ENCODE measurements around the gene MACF1.

MACF1 gene

DNA sequence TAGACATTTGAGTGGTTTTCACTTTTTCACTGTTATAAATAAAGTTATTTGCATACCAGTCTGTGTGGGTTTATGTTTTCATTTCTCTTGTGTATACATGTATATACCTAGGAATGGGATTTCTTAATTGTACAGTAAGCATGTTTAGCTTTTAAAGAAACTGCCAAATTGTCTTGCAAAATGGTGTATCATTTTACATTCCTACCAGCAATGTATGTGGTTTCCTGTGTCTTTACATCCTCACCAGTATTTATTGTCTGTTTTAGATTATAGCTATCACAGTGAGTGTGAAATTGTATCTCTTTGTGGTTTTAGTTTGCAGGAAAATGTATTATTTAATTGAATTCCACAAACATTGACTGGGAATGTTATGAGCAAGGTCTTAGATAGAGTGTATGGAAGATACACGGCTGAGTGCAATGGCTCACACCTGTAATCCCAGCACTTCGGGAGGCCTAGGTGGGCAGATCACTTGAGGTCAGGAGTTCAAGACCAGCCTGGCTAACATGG, 57.3 kb downstream of the MACF1 start:
- no peak for DNase-seq (ENCODE audit: low spot score)

DNA sequence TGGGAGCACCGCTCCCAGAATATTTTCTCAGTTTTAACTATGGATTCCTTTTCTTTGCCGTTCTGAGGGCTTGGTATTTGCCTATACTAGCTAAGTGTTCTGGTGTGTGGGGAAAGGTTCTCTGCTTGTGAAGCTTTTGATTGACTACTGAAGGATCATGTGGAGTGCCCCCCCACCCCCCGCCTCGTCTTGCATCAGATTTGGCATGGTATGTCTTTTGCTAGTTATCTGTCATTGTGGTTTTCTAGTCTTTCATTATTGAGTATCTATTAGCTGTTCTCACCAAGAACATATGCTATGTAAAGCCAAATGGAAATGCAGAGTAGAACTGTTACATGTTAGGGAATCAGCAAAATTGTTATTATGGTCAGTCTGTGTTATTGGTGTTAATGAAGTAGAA, 58.3 kb downstream of the MACF1 start:
- DNase-seq (ENCODE audit: low spot score) = no peak

DNA sequence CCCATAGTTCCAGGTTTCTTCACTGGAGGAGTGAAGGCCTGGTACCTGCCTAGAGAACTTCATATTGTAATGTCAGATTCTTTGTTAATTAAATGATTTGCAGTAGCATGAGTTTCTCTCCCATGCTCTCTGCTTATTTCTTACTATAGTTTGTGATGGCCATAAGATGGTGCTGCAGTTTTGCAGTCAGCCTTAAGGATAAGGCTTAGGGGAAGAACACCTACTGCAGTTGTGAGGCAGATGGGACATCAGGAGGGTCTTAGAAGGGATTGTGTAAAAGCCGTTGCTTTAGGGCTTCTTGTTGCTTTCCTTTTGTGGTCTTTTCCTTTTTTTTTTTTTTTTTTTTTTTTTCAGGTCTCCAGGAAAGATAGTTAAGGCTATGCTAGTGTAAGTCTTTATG, 61.8 kb downstream of the MACF1 start:
- no peak for DNase-seq (ENCODE audit: low spot score)

DNA sequence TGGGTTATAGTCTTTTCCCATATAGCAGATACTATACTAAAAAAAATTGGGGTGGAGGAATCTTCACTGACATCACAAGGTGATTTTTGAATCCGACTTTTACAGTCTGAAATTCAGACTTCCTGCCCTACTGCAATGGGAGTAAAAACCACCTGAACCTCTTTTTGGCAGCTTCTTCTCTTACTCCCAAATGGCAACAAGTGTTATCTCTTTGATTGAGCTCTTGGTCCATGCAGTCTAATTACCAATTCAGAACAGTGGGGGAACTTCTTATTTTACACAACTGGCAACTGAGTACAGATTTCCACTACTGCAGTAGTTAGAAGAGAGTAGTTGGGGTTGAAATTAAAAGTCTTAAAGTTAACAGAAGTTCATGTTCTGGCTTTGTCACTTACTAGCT, 62.3 kb downstream of the MACF1 start:
- no peak for DNase-seq (ENCODE audit: low spot score)

DNA sequence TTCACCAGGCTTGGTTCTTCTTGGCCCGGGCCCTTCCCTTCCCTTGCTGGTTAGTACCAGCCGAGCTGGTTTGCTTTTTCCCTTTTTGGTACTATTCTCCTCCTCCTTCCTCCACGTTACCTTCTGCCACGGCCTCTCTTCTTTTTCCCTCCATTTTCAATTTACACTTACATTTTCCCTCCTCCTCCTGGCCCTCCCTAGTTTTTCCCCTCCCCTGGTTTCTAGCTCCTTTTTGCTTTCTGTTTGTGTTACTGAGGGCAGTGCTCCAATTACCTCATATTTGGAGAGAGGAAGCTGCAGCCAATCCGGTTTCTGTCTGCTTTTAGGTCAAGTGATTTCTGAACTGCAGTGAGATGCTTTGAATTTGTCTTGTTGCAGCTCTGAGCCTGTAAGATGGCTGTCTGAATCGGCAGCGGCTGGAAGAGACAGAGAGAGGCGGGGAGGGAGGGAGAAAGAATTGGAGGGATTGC, 63.7 kb downstream of the MACF1 start:
- DNase-seq (ENCODE audit: low spot score) = peak; percentile 30

GRCh38 chr1:39268906-39269305, 64.4 kb downstream of the MACF1 start:
- DNase-seq (ENCODE audit: low spot score) = no peak

DNA sequence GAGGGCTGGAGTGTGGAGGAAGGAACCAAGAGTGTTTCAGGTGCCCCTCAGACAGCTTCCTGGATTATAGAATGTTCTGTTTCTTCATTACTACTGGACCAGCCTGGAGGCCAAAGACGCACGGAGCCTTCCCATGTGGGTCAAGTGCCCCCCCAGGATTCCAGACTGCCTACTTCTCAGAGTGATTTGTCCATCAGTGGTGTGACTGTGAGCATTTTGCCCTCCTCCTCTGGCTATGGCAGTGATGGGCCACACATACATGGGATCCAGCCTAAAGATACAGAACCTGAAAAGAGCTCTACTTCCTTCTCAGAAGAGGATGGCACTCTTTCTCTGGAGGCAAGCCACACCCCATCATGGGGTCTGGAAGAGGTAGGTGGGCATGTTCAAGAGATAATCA, 64.9 kb downstream of the MACF1 start:
- no peak for DNase-seq (ENCODE audit: low spot score)

- no peak for DNase-seq (ENCODE audit: low spot score)
These were observed 65.4 kb downstream of the MACF1 start for GRCh38 chr1:39269791-39270342.

DNA sequence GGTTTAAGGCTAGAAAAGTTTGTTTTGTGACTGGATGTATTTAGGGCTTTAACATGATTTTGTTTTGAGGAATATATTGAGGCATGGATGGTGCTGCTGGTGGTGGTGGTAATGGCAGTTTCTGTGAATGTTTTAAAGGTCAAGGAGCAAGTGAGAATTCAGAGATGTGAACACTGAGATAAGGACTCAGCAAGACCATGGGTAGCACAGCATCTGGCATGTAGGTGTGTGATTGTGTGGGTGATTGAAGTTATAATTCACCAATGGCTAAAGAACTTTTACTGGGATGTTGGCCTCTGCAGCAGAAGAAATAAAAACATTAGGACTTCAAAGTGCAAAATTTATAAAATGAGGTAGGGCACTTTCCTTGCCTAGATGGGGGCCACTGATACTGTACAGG, 65.9 kb downstream of the MACF1 start:
- no peak for DNase-seq (ENCODE audit: low spot score)

DNA sequence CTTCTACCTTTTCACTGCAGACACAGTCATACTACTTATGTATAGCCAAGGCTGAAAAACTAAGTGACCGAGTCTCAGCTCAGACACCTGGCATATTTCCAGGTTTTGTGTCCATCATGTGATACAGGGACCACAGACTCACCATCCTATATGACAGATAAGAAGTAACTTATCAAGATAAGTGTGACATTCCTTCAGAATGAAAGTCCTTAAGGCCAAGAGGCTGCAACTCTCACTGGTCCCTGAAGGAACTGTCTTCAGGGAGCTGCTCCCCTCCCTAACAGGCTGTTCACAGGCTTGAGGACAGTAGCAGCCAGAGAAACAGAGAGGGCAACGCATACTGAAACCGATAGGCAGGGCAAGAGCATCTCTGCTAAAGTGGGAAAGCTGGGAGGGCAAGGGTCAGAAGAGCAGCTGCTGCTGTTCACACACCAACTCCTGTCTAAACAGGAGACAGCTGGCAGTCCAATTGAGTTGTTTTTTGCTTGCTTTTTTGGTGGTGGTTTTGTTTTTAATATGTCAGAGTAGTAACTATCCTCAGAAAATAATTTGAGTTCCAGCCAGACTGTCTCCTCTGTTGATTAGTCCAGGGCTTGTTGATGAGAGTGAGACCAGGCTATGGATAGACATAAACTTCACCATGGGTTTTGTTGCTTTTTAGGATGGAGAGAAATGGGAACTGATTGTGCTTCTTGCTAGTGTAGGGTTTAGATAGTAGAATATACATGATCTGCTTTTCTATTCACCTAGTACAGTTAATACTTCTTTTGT, 67.7 kb downstream of the MACF1 start:
- DNase-seq (ENCODE audit: low spot score) = no peak

- no peak for DNase-seq (ENCODE audit: low spot score)
These were observed 68.4 kb downstream of the MACF1 start for GRCh38 chr1:39272798-39273469.

- no peak for DNase-seq (ENCODE audit: low spot score)
These were observed 71.5 kb downstream of the MACF1 start for GRCh38 chr1:39275836-39276507.

DNA sequence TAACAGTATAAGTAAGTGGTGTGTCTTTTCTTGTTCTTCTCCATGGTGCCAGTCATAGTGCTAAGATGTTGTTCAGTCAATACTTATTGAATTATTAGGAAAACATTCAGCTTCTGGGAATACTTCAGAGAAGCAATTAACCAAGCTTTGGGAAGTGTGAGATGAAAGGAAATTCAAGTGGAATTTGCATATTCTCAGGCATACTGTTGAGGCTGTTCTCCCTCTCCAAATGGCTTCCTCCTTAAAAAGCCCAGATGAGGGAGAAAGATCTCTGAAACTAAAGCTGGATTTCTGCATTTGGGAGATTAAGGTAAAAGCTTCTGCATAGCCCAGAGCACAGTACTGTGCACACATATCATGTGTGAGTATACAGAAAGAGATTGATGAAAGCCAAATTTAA, 73.4 kb downstream of the MACF1 start:
- DNase-seq (ENCODE audit: low spot score) = no peak

GRCh38 chr1:39282537-39283216, 78.2 kb downstream of the MACF1 start:
- no peak for DNase-seq (ENCODE audit: low spot score)

- DNase-seq (ENCODE audit: low spot score) = no peak
These were observed 79.4 kb downstream of the MACF1 start for GRCh38 chr1:39283858-39284257.

DNA sequence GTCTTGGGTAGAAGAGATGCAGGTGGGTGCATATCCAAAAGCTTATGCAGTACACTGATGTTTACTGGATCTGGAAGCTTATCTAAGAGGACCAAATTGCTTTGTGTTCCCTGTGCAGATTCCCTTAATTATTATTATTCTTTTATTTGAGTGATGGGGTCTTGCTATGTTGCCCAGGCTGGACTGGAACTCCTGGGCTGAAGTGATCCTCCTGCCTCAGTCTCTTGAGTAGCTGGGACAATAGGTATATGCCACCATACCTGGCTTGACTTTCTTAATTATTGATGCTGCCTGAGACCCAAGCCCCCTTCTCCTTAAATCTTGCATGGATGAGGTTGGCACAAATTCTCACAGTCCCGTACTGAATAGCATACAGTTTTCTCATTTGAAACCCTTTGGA, 83.0 kb downstream of the MACF1 start:
- no peak for DNase-seq (ENCODE audit: low spot score)

- DNase-seq (ENCODE audit: low spot score) = no peak
These were observed 84.4 kb downstream of the MACF1 start for GRCh38 chr1:39288735-39289465.

- no peak for DNase-seq (ENCODE audit: low spot score)
These were observed 87.9 kb downstream of the MACF1 start for GRCh38 chr1:39292401-39292800.

- no peak for DNase-seq (ENCODE audit: low spot score)
These were observed 89.0 kb downstream of the MACF1 start for GRCh38 chr1:39293375-39294070.

GRCh38 chr1:39294531-39294930, 90.0 kb downstream of the MACF1 start:
- DNase-seq (ENCODE audit: low spot score) = no peak

GRCh38 chr1:39295901-39296300, 91.4 kb downstream of the MACF1 start:
- no peak for DNase-seq (ENCODE audit: low spot score)
